NCI-H2196 (cell line): ENCODE data around the gene MAML3.

Experiments
- DNase-seq: peaks from one replicate; lab custom pipeline; 2025; ENCODE audit not compliant: unreplicated experiment; lab: John Stamatoyannopoulos, UW

MAML3 gene

DNA sequence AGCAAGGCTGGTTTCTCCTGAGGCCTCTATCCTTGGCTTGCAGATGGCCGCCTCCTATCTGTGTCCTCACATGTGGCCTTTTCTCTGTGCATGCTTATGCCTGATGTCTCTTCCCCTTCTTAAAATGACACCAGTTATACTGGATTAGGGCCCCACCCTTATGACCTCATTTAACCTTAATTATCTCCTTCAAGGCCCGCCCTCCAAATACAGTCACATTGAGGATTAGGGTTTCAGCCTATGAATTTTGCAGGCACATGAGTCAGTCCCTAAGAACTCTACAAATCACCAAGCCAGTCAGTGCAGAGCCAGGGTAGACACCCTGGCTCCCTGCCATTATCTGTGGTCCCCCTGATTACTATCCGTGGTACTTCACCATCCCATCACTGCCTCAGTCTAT lies 51.6 kb downstream of the MAML3 start:
- DNase-seq = no peak

DNA sequence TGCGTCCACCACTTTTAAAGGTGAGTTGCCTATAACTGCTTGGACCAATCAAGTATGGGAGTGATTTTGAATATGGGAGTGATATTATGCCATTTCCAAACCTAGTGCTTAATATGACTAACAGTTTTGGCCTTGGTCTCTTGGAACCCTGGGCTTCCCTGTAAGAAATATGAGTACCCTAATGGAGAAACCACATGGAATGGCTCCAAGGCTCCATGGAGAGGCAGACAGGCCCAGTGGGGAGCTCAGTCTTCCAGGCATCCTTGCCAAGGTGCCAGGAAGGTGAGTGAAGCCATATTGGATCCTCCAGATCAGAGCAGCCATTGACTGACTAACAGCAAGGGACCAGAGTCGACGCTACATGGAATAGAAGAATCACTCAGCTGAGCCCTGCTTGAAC lies 53.2 kb downstream of the MAML3 start:
- no peak for DNase-seq

DNA sequence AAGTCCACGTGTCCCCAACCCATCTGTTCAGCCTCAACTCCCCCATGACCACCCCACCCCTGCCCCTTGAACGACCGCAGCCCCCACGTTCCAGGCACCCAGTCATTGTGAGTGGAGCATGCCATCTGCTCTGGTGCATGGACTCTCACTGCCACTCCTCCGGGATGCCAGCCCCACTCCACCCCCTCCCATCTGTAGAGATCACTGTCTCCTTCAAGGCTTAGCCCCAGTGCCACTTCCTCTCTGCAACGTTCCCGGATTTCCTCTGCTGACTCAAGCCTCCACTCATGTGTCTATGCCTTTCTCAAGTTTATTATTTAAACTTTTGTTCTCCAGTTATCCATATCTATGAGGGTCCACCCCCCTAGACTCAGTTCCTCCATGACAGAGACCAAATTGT lies 54.0 kb downstream of the MAML3 start:
- no peak for DNase-seq

DNA sequence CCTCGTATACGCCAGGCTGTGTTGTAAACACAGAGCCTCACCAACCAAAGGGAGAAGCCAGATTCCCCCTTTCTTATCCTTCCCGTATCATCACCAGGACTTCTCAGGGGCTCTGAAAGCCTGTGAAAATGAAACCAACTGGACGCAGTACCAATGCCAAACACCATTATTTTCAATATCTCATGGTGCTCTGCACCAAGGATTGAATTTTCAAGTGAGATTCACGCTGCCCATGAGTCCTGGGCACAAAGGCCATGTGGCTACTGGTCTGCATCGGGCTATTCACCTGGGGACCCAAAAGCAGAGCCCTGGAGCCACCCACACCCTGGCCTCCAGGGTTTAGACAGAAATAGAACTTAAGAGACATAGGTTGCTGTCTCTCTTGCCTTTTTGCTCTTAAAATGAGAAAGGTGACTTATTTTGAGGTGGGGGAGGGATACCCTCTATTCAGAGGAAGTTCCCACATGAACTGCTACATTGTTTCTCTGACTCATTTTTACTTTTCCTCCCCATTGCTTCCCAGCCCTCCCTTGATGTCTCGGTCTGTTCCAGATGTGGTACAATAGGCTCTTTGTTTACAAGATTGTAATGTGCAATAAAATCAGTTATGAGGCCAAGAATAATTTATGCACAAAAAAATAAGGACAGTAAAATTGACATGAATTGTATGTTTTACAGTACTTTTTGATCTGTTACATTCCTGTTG lies 55.4 kb downstream of the MAML3 start:
- no peak for DNase-seq

DNA sequence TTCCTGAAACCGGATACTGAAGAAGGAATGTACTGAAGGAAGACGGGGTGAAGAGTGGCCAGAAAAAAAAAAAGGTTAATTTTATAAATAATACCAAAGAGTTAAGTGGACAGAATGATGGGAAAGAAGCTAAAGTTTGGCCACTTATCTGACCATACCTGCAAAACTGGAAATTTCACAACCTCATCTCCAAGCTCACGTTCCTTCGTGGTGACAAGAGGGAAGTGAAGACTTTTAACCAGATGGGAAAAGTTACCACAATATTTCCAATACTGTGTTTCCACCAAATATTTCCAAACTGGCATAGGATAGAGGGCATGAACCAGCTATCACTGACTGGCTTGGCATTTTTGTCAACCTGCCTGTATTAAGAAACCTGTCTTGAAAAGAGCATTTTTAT lies 56.4 kb downstream of the MAML3 start:
- DNase-seq = no peak

DNA sequence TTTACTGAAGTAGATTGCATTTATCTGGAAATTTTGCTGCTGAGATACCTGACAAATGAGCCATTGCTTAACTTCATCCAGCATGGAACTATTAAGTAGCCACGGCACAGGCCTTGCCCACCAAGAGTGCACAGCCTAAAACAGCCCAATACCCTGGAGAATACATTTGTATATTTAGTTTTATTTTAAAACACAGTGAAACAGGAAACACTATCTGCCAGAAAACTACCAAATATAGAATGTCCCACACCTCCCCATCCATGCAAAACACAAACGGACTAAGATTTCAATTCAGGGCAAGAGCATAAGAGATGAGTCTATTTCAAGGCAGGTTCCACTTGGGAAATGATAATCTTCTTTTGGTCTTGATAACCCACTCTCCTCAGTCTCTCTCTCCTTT lies 57.1 kb downstream of the MAML3 start:
- no peak for DNase-seq

DNA sequence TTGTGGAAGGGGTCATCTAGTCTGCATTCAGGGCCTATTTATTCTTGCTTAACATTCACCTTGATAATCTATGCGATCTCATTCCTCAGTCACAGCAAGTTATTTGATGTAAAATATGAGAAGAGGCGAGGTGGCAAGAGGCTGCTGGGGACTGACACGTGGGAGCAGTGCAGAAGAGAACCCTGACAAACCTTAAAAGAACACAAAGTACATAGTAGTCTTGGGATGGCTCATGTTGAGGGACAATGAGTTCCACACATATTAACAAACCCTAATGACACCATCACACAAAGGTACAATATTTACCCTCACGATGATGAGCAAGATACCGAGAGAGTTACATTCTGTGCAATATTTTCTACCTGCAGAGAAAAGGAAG lies 57.5 kb downstream of the MAML3 start:
- no peak for DNase-seq

DNA sequence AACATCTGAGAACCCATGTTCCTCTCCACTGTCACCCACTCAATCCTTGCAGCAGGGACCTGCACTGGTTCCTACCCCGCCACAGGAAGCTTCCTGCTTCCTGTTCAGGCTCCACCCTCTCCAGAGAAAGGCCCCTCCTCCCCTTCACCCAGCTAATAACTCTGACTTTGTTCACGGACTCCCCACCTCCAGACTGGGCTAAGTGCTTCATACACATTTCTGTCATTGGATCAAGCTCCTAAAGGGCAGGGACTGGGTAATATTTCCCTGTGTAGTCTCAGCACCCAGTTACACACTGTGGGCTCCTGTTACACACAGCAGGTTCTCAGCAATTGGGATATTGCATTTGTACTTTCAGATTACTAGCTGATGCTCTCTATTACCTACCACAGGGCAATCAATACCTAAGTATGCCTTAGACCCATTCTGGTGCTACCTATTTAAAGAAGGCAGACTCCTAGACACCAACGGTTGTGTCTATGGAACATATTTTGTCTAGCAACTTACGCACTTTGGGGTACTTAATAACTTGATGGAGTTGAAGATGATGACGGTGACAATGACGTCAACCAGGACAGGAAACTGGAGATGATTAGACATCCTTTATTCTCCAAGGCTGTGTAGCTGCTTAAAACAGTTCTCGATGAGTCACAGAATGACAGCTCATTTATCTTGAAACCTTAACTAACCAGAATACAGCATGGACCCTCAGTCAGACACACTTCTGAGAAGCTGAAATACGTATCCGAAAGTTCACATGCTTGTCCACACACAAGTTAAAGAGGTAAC lies 58.1 kb downstream of the MAML3 start:
- no peak for DNase-seq

DNA sequence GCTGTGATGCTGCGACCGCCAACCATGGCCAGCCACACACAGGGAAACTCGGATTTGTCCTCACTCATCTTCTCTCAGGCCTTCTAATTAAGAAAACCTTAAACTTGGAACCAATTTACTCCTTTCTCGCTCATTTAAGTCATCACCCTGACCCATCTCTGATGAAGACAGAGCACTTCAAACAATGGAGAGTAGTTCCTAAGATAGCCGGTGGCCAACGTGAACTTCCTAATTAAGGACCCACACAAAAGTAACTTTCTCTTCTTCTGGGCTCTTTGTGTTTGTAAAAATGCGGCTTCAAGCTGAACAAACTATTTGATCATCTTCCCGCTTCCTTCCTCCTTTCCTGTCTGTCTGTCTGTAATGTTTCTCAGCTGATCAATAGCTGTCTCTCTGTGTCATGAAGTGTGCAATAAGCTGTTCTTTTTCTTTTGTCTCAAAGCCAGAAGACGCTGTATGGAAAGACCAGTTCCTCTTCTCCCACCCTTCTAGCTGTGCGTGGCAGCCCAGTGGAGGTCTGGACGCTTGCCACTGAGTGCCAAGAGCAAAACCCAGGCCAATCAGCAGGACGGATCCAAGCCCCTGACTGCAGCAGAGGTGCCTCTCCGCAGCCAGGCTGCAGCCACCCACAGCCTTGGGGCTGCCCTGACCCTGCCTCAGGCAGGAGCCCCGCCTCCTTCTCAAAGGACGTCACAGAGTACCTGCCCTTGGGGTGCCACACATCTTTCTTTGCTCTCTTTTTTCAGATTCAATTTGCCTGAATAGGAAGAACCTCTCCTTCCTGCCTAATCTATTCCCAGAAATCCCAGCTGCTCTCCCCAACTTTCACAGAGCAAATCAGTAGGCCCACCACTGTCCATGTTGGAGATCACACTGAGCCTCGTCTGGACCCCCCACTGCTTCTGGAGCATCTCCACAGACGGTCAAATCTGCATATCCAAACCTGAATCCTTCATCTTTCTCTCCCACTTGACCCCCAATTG lies 59.3 kb downstream of the MAML3 start:
- DNase-seq = no peak

DNA sequence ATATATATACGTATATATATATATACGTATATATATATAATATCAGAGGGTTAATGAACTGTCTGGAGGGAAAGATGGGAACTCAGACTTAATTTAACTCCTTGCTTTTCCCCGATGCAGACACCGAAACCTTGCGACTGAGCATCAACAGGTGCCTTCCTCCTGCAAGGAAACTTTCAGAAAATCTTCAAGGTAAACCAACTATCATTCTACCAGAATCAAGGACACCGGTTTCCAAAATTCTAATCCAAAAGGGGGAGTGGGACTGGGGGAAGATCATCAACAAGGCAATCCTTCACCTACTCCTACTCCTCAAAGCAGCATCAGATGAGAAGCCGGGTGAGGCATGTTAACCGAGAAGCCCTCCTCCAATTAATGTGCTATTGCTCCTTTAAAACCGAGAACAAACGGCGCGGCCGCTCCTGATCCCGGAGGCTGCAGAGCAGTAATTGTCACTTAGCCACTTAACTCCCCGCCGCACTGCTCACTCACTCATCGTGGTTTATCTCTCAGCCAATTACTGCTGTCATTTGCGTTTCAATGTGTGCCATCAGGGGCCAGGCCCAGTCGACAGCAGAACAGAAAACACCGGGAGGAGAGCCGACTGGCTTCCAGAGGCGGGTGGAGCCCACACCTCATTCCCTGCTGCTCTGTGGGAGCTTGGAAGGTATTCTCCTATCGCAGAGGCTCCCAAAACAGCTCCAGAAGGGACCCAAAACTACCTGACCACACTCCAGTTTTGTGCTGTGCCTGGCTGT lies 61.7 kb downstream of the MAML3 start:
- no peak for DNase-seq

DNA sequence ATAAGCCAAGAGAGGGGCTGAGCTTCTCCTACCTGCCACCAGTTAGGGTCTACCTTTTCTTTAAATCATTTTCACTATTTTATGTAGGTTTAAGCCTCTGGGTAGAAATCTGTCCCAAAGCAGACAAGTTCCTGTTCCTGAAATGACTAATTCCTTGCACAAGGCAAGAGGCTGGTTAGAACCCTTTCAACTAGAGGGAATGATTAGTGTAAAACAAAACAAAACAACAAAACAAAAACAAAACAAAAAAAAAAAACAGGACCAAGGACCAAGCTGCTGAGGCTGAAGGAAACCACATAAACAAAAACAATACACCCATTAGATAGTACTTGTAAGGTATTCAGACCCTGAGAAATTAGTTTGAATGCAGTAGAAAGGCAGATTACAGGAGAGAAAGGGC lies 62.7 kb downstream of the MAML3 start:
- no peak for DNase-seq

DNA sequence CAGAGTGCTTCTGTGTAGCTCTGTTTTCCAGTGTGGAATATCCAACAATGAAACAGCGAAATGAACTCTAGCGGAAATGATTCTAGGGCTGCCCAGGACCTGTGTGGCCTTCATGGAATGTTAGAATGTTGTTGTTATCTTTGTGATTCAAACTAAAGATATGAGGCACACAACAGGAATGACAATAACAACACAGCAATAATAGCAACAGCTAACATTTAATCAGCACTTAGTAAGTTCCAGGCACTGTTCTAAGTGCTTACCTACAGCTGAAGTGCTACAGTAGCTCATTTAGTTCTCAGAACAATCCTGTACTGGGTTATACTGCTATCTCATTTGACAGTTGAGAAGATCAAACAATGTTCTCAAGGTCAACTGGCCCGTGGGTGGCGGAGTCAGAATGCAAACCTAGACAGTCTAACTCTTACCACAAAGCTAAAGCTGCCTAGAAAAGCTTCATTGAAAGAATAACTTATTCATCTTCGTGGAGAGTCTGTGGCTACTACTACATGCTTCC lies 63.7 kb downstream of the MAML3 start:
- no peak for DNase-seq

DNA sequence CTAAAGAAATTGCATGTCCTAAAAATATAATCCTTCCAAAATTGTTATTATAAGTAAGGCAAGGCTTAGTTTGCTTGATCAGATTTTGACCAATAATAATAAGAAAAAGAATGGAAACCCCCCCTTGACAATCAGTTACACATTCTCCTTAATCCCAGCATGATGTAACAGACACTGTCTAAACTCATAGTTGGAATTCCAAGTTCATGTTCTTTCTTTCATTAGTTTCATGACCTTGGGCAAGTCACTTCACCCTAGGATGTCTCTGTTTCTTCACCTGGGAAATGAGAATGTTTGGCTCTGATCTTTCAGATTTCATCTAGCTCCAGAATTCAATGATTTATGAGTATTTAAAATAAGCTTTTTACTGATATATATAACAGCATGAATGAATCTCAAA lies 64.8 kb downstream of the MAML3 start:
- DNase-seq = no peak

DNA sequence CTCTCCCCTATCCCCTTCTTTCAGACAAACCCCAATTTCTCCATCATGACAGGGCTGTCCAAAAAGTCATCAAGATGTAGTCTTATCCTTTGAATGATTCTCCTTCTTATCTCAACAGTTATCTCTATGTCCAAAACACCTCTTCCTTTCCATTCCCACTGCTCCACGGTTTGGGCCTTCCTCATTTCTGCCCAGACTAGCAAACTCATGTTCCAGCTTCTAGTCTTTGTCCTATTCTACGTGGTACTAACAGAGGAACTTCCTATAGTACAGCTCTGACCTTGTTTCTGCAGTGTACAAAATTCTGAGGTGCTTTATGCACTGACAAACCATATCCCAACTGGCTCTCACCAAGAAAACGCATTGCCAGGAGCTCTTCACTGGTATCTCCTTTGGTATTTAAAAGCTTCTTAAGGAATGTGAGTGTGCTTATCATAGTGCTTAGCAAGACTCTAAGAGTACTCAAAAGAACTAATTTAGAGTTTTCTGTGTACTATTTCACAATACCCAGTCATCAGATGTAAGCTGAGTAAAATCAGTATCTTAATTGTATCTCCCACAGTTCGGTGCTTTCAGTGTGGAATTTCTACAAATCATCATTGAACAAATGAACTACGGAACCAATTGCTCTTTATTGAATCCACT lies 65.5 kb downstream of the MAML3 start:
- no peak for DNase-seq

DNA sequence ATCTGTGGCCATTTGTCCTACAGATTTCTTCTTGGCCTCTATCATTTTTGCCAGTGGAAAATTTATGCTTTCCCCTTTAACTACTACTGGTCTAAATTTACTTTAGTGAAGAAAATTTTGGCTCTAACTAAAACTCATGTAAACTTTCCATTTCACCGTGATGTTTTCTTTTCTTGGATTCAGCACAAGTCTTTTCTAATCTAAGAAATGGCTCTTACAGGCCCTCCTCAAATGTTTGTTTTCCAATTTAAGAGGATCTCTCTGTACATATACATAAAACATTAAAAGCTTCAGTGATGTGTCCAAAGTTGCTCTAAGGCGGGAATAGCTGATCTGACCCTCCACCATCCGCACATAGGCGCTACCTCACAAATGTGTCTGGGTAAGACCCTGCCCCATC lies 68.1 kb downstream of the MAML3 start:
- no peak for DNase-seq

DNA sequence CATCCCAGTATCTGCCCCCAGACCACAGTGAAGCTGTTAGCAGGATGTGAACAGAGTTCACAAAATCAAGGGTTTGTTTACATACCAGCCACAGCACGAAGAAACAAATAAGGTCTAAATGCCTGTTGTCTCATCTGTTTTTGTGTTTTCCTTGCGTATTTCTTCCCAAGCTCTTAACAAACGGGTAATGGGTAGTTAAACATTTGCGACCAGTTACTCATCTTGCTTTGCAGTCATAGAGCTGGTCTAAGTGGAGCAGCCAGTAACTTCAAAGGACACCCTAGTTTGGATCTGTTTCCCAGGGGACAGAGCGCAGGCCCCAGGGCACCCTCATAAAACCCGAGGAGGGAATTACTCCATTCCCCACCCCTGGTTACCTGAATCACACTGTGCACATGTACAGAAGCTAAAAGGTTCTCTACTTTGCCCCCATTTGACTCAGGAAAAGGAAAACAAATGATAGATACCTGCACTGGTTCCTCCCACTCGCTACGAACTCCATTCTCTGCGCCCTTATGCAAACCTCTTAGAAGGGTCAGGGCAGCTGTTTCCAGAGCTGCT lies 68.8 kb downstream of the MAML3 start:
- no peak for DNase-seq

DNA sequence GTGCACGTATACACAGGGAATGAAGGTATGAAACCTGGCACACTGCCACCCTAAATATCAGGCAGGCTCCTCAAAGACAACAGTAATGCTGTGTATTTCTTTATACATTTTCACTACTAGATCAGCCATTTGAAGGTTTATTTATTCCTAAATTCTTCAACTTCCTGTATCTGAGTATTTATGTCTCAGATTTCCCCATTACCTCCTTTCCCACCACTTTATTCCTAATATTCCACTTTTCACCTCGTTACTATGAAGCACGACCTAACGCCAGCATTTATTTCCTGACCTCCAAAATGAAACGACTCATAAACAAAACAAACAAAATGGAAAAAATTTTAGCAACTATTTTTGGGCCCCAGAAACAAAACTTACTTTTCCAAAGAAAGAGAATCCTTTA lies 69.6 kb downstream of the MAML3 start:
- no peak for DNase-seq

DNA sequence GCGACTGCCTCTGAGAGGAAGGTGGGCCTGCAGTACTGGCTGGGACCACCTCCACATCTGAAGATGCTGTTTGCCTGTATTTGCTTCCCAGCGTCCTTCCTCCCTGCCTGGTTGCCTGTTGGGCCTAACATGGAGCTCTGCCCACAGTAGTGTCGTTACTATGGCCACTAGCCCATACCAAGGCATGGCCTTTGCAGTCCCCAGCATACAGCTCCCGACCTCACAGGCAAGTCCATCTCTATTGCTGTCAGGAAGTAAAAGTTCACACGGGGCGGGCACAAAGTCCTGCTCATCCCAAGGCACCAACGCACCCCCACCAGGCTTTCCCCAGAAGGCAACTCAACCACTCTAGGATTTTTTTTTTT lies 71.6 kb downstream of the MAML3 start:
- no peak for DNase-seq

DNA sequence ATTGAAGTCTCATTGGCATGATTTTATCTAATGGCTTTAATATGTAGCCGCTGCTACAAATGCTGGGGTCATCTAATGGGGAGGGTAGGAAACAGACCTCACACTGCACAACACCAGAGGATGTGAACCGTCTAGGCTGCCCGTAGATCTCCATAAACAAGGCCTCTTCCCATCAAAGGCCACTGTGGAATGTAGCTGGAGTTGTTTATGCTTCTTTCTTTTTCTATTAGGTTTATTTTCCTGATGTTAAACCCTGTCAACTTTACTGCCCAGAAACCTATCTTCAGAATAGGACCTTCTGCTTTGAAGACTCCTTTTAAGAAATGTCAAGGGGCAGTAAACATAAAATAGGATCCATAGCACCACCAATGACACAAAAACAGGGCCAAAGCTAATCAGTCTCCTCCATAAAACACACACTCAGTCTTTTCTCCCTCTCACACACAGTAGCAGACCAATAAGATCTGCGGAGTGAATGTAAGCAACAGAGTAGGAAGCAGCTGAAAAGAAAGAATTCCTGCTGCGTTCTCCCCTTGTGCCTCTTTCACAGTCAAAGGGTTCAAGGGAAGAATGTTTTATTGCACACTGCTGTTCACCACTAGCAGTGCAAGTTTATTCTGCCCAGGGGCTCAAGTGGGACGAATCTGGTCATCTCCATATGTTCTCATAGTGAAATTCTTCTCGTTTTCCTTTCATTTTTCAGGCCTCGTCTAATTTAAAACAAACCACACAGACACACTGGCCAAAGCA lies 72.2 kb downstream of the MAML3 start:
- DNase-seq = no peak
